Epithelial cell of esophagus (primary cell): ENCODE results near the gene EML3.

Source experiments
- DNase-seq: peaks from one replicate; pipeline ENCODE4 v3.0.0; 2010; ENCODE audit warnings: low read depth
- H3K4me3 ChIP-seq: 2 replicates; pipeline ENCODE4 v1.5.1; 2011; ENCODE audit warnings: mild to moderate bottlenecking, low read length, control low read depth
- CTCF ChIP-seq: IDR thresholded peaks from 2 replicates; pipeline ENCODE4 v1.5.1; 2011; ENCODE audit warnings: low read depth, mild to moderate bottlenecking, low read length, control low read depth, inconsistent platforms; ENCODE audit not compliant: insufficient read depth; ENCODE audit errors: missing control alignments

The EML3 gene

GRCh38 chr11:62607714-62608113 is 4.9 kb downstream of the EML3 start:
- DNase-seq: no peak
- no peak for TF ChIP-seq CTCF
- H3K4me3 ChIP-seq: no peak overlapping the region

- no peak for DNase-seq
- H3K4me3 ChIP-seq: no peak overlapping the region
- TF ChIP-seq CTCF: no peak
Observed at GRCh38 chr11:62605902-62606301, 6.7 kb downstream of the EML3 start.

- no peak for DNase-seq
- no peak overlapping the region for H3K4me3 ChIP-seq
- no peak for TF ChIP-seq CTCF
Observed at GRCh38 chr11:62605467-62605866, 7.1 kb downstream of the EML3 start.

DNA sequence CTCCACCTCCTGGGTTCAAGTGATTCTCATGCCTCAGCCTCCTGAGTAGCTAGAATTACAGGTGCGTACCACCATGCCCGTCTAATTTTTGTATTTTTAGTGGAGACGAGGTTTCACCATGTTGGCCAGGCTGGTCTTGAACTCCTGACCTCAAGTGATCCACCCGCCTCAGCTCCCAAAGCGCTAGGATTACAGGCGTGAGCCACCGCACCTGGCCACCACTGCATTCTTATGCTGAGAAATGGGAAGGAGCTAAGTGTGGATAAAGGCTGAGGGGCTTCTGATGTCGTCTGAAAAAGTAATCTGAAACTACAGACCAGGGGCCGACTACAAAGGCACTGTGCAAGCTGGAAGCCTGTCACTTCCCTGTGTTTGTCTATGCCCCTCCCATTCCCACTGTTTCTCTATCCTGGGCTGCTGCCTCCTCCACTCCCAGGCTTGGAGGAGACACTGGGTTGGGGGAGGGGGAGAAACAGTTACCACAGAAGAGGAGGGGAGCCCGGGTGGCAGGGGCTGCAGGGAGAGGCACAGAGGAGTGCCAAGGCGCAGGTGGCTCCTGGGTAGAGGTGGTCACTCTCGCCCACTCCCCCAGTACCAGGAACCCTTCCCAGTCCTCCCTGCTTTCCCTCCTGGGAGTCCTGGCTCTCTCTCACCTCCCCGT is 8.0 kb downstream of the EML3 start:
- H3K4me3 ChIP-seq: no peak overlapping the region
- TF ChIP-seq CTCF: no peak
- DNase-seq: no peak

DNA sequence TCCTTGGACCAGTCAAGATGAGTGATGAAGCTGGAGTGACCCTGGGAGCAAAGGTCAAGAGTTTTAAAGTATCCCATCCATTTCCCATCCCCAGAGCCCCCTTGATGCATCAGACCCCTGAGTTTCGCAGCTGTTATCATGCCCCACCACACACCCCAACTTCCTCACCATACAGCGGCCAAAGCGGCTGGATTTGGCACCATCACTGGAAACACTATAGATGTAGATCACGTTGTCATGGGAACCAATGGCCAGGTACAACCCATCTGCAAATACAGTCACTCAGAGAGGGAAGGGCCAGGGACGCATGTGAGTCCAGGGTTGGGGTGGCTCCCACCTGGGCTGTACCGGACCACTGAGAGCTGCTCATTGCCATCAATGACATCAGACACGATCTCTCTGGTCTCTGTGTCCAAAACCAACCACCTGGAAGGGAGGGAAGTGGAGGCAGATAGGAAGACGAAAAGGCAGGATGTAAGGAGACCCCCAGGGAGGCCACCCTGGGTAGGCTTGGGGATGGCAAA is 8.7 kb downstream of the EML3 start:
- DNase-seq: no peak
- TF ChIP-seq CTCF: no peak
- H3K4me3 ChIP-seq: no peak overlapping the region

- peak; percentile 22 for DNase-seq
- no peak for TF ChIP-seq CTCF
- H3K4me3 ChIP-seq: peak overlapping the region; percentile 85
Observed at GRCh38 chr11:62603072-62603408, 9.5 kb downstream of the EML3 start.
